Measurements from ENCODE around the gene TTC28.

The TTC28 gene

DNA sequence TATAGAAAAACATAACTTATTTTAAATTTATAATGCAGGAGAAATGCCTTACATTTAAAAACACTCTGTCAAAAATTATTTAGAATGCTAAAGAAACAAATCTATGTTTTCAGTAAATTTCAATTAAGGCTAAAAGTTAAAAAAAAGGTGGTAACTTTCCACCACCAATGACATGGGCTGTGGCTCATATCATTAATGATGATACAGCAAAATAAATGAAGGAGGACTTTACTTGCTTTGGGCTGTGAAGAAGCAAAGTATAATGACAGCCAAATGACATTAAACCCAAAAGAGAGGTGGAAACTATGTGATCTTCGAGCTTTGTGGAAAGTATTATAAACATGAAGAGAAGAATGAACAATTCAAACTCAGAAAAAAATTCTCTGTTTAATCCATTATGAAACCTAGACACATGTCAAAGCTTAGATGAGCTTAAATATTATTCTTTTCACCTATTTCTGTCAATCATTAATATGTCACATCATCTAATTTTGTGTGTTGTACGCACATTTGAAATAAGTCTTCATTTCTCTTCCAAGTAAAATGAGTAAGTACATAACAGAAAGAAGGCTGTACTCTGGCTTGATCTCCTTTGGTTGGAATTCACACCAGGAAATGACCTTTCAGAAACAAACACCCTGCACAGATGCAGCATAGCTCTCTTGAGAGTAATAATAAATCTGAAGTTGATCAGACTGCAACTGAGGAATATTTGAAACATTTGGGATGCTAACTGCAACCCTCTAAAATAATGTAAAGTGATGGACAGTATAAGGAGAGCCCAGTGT, 265.8 kb downstream of the TTC28 start:
- TF ChIP-seq USF1 (IDR thresholded peaks at IDR 0.05) (no peak), RAD21 (IDR thresholded peaks at IDR 0.05; ENCODE audit: low read depth) (no peak), EP300 (IDR thresholded peaks at IDR 0.05; ENCODE audit: borderline replicate concordance) (no peak), TAF1 (IDR thresholded peaks at IDR 0.05; ENCODE audit: low read depth) (no peak), NFIC (IDR thresholded peaks at IDR 0.05) (no peak), YY1 (IDR thresholded peaks at IDR 0.05; ENCODE audit: low read depth) (no peak), FOXM1 (IDR thresholded peaks at IDR 0.05; ENCODE audit: borderline replicate concordance, low read depth) (no peak), CEBPB (IDR thresholded peaks at IDR 0.05) (no peak), TEAD4 (IDR thresholded peaks at IDR 0.05) (no peak)
- TF ChIP-seq, protein P1, sequence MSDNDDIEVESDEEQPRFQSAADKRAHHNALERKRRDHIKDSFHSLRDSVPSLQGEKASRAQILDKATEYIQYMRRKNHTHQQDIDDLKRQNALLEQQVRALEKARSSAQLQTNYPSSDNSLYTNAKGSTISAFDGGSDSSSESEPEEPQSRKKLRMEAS (IDR thresholded peaks at IDR 0.05): no peak
- TF ChIP-seq, protein P2, sequence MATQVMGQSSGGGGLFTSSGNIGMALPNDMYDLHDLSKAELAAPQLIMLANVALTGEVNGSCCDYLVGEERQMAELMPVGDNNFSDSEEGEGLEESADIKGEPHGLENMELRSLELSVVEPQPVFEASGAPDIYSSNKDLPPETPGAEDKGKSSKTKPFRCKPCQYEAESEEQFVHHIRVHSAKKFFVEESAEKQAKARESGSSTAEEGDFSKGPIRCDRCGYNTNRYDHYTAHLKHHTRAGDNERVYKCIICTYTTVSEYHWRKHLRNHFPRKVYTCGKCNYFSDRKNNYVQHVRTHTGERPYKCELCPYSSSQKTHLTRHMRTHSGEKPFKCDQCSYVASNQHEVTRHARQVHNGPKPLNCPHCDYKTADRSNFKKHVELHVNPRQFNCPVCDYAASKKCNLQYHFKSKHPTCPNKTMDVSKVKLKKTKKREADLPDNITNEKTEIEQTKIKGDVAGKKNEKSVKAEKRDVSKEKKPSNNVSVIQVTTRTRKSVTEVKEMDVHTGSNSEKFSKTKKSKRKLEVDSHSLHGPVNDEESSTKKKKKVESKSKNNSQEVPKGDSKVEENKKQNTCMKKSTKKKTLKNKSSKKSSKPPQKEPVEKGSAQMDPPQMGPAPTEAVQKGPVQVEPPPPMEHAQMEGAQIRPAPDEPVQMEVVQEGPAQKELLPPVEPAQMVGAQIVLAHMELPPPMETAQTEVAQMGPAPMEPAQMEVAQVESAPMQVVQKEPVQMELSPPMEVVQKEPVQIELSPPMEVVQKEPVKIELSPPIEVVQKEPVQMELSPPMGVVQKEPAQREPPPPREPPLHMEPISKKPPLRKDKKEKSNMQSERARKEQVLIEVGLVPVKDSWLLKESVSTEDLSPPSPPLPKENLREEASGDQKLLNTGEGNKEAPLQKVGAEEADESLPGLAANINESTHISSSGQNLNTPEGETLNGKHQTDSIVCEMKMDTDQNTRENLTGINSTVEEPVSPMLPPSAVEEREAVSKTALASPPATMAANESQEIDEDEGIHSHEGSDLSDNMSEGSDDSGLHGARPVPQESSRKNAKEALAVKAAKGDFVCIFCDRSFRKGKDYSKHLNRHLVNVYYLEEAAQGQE (IDR thresholded peaks at IDR 0.05; ENCODE audit: low read depth): no peak

DNA sequence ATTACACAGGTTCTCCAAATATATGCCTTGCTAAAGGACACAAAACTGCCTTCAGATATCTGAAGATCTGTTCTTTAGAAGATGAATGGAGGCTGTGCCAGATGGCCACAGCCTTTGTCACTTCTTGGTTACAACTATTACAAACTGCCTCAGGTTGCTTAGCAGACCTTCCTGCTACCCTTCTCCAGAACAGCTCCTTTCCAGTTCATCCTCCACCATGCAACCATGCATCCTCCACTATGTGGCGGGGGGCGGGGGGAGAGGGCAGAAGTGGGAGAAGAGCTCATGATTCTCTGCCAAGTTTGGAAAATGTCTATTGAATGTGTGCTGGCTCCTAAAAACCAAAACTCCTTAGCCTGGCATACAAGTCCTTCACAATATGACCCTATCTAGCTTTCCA, 267.5 kb downstream of the TTC28 start:
- TF ChIP-seq CREB1 (IDR thresholded peaks at IDR 0.05; ENCODE audit: low read depth): no peak
- TF ChIP-seq USF1 (IDR thresholded peaks at IDR 0.05): no peak
- TF ChIP-seq, protein P1 (IDR thresholded peaks at IDR 0.05): no peak
- TF ChIP-seq, protein P2 (IDR thresholded peaks at IDR 0.05; ENCODE audit: low read depth): no peak
- TF ChIP-seq CEBPB (IDR thresholded peaks at IDR 0.05): no peak
- TF ChIP-seq TCF12 (IDR thresholded peaks at IDR 0.05; ENCODE audit: low read depth): no peak
- no peak for TF ChIP-seq ZBTB7A (IDR thresholded peaks at IDR 0.05; ENCODE audit: low read depth)
- no peak for TF ChIP-seq YY1 (IDR thresholded peaks at IDR 0.05; ENCODE audit: low read depth)
- TF ChIP-seq EGR1 (IDR thresholded peaks at IDR 0.05): no peak
- TF ChIP-seq TAF1 (IDR thresholded peaks at IDR 0.05; ENCODE audit: low read depth): no peak
- no peak for TF ChIP-seq NFIC (IDR thresholded peaks at IDR 0.05)
- TF ChIP-seq EP300 (IDR thresholded peaks at IDR 0.05; ENCODE audit: borderline replicate concordance): no peak
- TF ChIP-seq TEAD4 (IDR thresholded peaks at IDR 0.05): no peak
- no peak for TF ChIP-seq FOXM1 (IDR thresholded peaks at IDR 0.05; ENCODE audit: borderline replicate concordance, low read depth)
- no peak for TF ChIP-seq RAD21 (IDR thresholded peaks at IDR 0.05; ENCODE audit: low read depth)

DNA sequence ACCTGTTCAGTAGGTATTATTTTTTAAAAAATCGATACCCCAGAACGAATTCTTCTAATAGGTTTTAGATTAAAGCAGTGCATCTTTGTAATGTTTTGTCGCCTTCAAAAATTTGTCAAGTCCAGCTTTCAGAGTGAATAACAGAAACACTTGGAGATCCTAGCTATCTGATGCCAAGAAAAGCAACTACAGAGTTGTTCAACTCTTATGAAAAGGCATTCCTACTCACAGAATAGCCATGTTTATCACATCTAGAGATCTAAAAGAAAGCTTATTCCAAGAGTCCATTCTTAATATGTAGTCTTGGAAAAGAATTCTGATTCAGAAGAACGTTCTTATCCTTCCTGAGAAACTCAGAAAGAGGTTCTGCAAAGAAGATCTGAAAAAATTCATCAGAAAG, 268.5 kb downstream of the TTC28 start:
- no peak for TF ChIP-seq TAF1 (IDR thresholded peaks at IDR 0.05; ENCODE audit: low read depth)
- TF ChIP-seq TCF12 (IDR thresholded peaks at IDR 0.05; ENCODE audit: low read depth): no peak
- TF ChIP-seq TEAD4 (IDR thresholded peaks at IDR 0.05): no peak
- TF ChIP-seq RAD21 (IDR thresholded peaks at IDR 0.05; ENCODE audit: low read depth): no peak
- TF ChIP-seq EGR1 (IDR thresholded peaks at IDR 0.05): no peak
- TF ChIP-seq CEBPB (IDR thresholded peaks at IDR 0.05): no peak
- no peak for TF ChIP-seq CREB1 (IDR thresholded peaks at IDR 0.05; ENCODE audit: low read depth)
- no peak for TF ChIP-seq ZBTB7A (IDR thresholded peaks at IDR 0.05; ENCODE audit: low read depth)
- TF ChIP-seq, protein P2 (IDR thresholded peaks at IDR 0.05; ENCODE audit: low read depth): no peak
- TF ChIP-seq NFIC (IDR thresholded peaks at IDR 0.05): no peak
- no peak for TF ChIP-seq YY1 (IDR thresholded peaks at IDR 0.05; ENCODE audit: low read depth)
- no peak for TF ChIP-seq FOXM1 (IDR thresholded peaks at IDR 0.05; ENCODE audit: borderline replicate concordance, low read depth)
